ENCODE data around the gene TEX53. TPM values are rescaled to one million over a fixed set of nuclear protein-coding genes. Genes with fewer than 3 reads are reported as not detected.

TEX53 gene
- total and polyA plus RNA-seq, 2 donors (not counting 1 experiment from before 2014, with no cell fraction given), result not detected

- CTCF ChIA-PET, result no interaction called here
- H3K27me3 ChIP-seq (replicated peaks in 1 of 4; ENCODE audit: control extremely low read depth in 1 of 4, control insufficient read depth in 3 of 4, insufficient read depth in 4 of 4, low read length in 3 of 4), result peaks cover 0 to 8% (median 5%) of the 10 kb centered on the region in 4 experiments
- no peak overlapping the region for H3K27ac ChIP-seq (ENCODE audit: low read length in 2 of 2)
- H2AFZ ChIP-seq (ENCODE audit: insufficient read depth, low read depth, low read length, poor library complexity, severe bottlenecking), result no peak overlapping the region
- TF ChIP-seq CTCF (IDR thresholded peaks at IDR 0.05) (no peak), EZH2 (IDR thresholded peaks at IDR 0.05; ENCODE audit: borderline replicate concordance, insufficient read depth, low read depth, low read length, poor library complexity, severe bottlenecking) (no peak)
- H3K79me2 ChIP-seq (ENCODE audit: control insufficient read depth, insufficient read depth, low read length), result no peaks in the 10 kb centered on the region
- H3K4me3 ChIP-seq (ENCODE audit: control extremely low read depth in 1 of 5, extremely low read depth in 1 of 5, insufficient read depth in 1 of 5, low read depth in 2 of 5, low read length in 4 of 5), result no peak overlapping the region
- peaks cover 23% of the 10 kb centered on the region for H3K27me3 Mint-ChIP-seq
- H4K20me1 ChIP-seq (ENCODE audit: control insufficient read depth, insufficient read depth, low read length, poor library complexity, severe bottlenecking), result no peaks in the 10 kb centered on the region
- peaks cover 7% of the 10 kb centered on the region for H3K4me1 Mint-ChIP-seq
- peaks cover 0 to 3% of the 10 kb centered on the region in 2 donors for H3K4me1 ChIP-seq (ENCODE audit: control insufficient read depth in 2 of 2, insufficient read depth in 2 of 2, low read length in 2 of 2)
- no peak overlapping the region for H3K9ac ChIP-seq (ENCODE audit: low read length)
- DNase-seq, result no peak
- POLR2A ChIA-PET, result no interaction called here
- H3K27ac Mint-ChIP-seq, result no peak overlapping the region
- H3K36me3 ChIP-seq (replicated peaks in 1 of 2; ENCODE audit: control extremely low read depth in 1 of 2, control insufficient read depth in 1 of 2, extremely low read depth in 1 of 2, insufficient read depth in 2 of 2, low read length in 1 of 2), result no peaks in the 10 kb centered on the region
- intact Hi-C loops (cut with micrococcal nuclease), result no loop called here
- H3K4me2 ChIP-seq (replicated peaks; ENCODE audit: low read depth, low read length, poor library complexity, severe bottlenecking), result no peak overlapping the region
- no peaks in the 10 kb centered on the region for H3K9me3 Mint-ChIP-seq (ENCODE audit: insufficient read depth)
- WGBS (ENCODE audit: insufficient coverage), result 79% methylated on average over 4 of the region's 7 CpGs
- no peak for ATAC-seq (ENCODE audit: low read depth)
- H3K9me3 ChIP-seq (ENCODE audit: control extremely low read depth in 1 of 3, control insufficient read depth in 2 of 3, insufficient read depth in 1 of 3, low read length in 2 of 3), result peaks cover 0 to 3% (median 0%) of the 10 kb centered on the region in 3 donors
- no peak overlapping the region for H3K4me3 Mint-ChIP-seq
Measured at GRCh38 chr9:114696814-114697544, 39.4 kb upstream of the TEX53 start.

GRCh38 chr9:114695948-114696347, 38.3 kb upstream of the TEX53 start:
- Histone ChIP-seq H3K4me3 (ENCODE audit: control extremely low read depth in 1 of 5, extremely low read depth in 1 of 5, insufficient read depth in 1 of 5, low read depth in 2 of 5, low read length in 4 of 5) (no peak overlapping the region), H2AFZ (ENCODE audit: insufficient read depth, low read depth, low read length, poor library complexity, severe bottlenecking) (no peak overlapping the region), H3K4me2 (replicated peaks; ENCODE audit: low read depth, low read length, poor library complexity, severe bottlenecking) (no peak overlapping the region), H3K36me3 (replicated peaks in 1 of 2; ENCODE audit: control extremely low read depth in 1 of 2, control insufficient read depth in 1 of 2, extremely low read depth in 1 of 2, insufficient read depth in 2 of 2, low read length in 1 of 2) (no peaks in the 10 kb centered on the region), H3K9me3 (ENCODE audit: control extremely low read depth in 1 of 3, control insufficient read depth in 2 of 3, insufficient read depth in 1 of 3, low read length in 2 of 3) (peaks cover 0 to 3% (median 0%) of the 10 kb centered on the region in 3 donors), H3K27me3 (replicated peaks in 1 of 4; ENCODE audit: control extremely low read depth in 1 of 4, control insufficient read depth in 3 of 4, insufficient read depth in 4 of 4, low read length in 3 of 4) (peaks cover 0 to 8% (median 4%) of the 10 kb centered on the region in 4 experiments), H3K27ac (ENCODE audit: low read length in 2 of 2) (no peak overlapping the region), H3K79me2 (ENCODE audit: control insufficient read depth, insufficient read depth, low read length) (no peaks in the 10 kb centered on the region), H4K20me1 (ENCODE audit: control insufficient read depth, insufficient read depth, low read length, poor library complexity, severe bottlenecking) (no peaks in the 10 kb centered on the region), H3K9ac (ENCODE audit: low read length) (no peak overlapping the region), H3K4me1 (ENCODE audit: control insufficient read depth in 2 of 2, insufficient read depth in 2 of 2, low read length in 2 of 2) (peaks cover 0 to 3% of the 10 kb centered on the region in 2 donors)
- Mint-ChIP-seq H3K27ac (no peak overlapping the region), H3K4me1 (peaks cover 13% of the 10 kb centered on the region), H3K4me3 (no peak overlapping the region), H3K9me3 (ENCODE audit: insufficient read depth) (no peaks in the 10 kb centered on the region), H3K27me3 (peaks cover 28% of the 10 kb centered on the region)
- TF ChIP-seq CTCF (IDR thresholded peaks at IDR 0.05), result no peak
- TF ChIP-seq EZH2 (IDR thresholded peaks at IDR 0.05; ENCODE audit: borderline replicate concordance, insufficient read depth, low read depth, low read length, poor library complexity, severe bottlenecking), result no peak
- no peak for ATAC-seq (ENCODE audit: low read depth)
- WGBS (ENCODE audit: insufficient coverage), result no CpG with 5 or more reads among the region's 2 CpGs
- POLR2A ChIA-PET, result no interaction called here
- intact Hi-C loops (cut with micrococcal nuclease), result no loop called here
- CTCF ChIA-PET, result interaction anchor here (1.3 kb wide), 1 partner anchor 43 kb away, joined by 4 read pairs; no protein-coding TSS in a partner anchor
- no peak for DNase-seq
